Neural progenitor cell (in vitro differentiated cells): ENCODE data around the gene RPS6KA3. TPM values are rescaled to one million over a fixed set of nuclear protein-coding genes. Genes with fewer than 3 reads are reported as not detected.

Source experiments
- DNase-seq: peaks from one replicate; pipeline ENCODE4 v3.0.0-alpha.2; 2016; ENCODE audit warnings: low spot score
- H2AFZ ChIP-seq: fragments of 200-600 bp; sonication (generic); replicated peaks from 2 replicates; pipeline ENCODE4 v1.6.1; 2016; ENCODE audit warnings: antibody characterized with exemption
- H3F3A ChIP-seq: fragments of 200-600 bp; sonication (generic); 2 replicates; pipeline ENCODE4 v1.6.1; 2016; ENCODE audit warnings: antibody characterized with exemption, low read depth
- H3K27ac ChIP-seq: fragments of 200-600 bp; sonication (generic); 2 replicates; pipeline ENCODE4 v1.5.1; 2016; ENCODE audit warnings: mild to moderate bottlenecking
- H3K27me3 ChIP-seq: fragments of 200-600 bp; sonication (generic); 2 replicates; pipeline ENCODE4 v1.6.1; 2016; ENCODE audit warnings: mild to moderate bottlenecking, moderate library complexity
- H3K36me3 ChIP-seq: fragments of 200-600 bp; sonication (generic); 2 replicates; pipeline ENCODE4 v1.5.1; 2016
- H3K4me1 ChIP-seq: fragments of 200-600 bp; sonication (generic); 2 replicates; pipeline ENCODE4 v1.6.1; 2016; ENCODE audit warnings: mixed run types
- H3K4me2 ChIP-seq: fragments of 200-600 bp; sonication (generic); 2 replicates; pipeline ENCODE4 v1.6.1; 2016
- H3K4me3 ChIP-seq: fragments of 200-600 bp; sonication (generic); 2 replicates; pipeline ENCODE4 v1.5.1; 2016
- H3K79me2 ChIP-seq: fragments of 200-600 bp; sonication (generic); 2 replicates; pipeline ENCODE4 v1.6.1; 2016; ENCODE audit warnings: low read depth
- H3K9ac ChIP-seq: fragments of 200-600 bp; sonication (generic); 2 replicates; pipeline ENCODE4 v1.6.1; 2016
- H3K9me3 ChIP-seq: fragments of 200-600 bp; sonication (generic); 2 replicates; pipeline ENCODE4 v1.5.1; 2016; ENCODE audit warnings: low read depth
- H4K20me1 ChIP-seq: fragments of 200-600 bp; sonication (generic); 2 replicates; pipeline ENCODE4 v1.6.1; 2016; ENCODE audit warnings: low read depth
- H3K27ac Mint-ChIP-seq: 3 replicates; pipeline ENCODE4 v1.8.0; 2021; ENCODE audit warnings: mixed read lengths
- H3K27me3 Mint-ChIP-seq: 2 replicates; pipeline ENCODE4 v1.8.0; 2022; ENCODE audit warnings: low read depth, mild to moderate bottlenecking, inconsistent platforms, moderate library complexity, mixed read lengths; ENCODE audit not compliant: insufficient read depth
- H3K36me3 Mint-ChIP-seq: 3 replicates; pipeline ENCODE4 v1.8.0; 2021; ENCODE audit warnings: mixed read lengths
- H3K4me1 Mint-ChIP-seq: 3 replicates; pipeline ENCODE4 v1.8.0; 2021; ENCODE audit warnings: mixed read lengths
- H3K4me3 Mint-ChIP-seq: 3 replicates; pipeline ENCODE4 v1.8.0; 2021; ENCODE audit warnings: mild to moderate bottlenecking, moderate library complexity, mixed read lengths
- H3K9me3 Mint-ChIP-seq: 3 replicates; pipeline ENCODE4 v1.8.0; 2020; ENCODE audit warnings: mixed read lengths
- EZH2 ChIP-seq: fragments of 200-600 bp; sonication (generic); IDR thresholded peaks from 2 replicates; pipeline ENCODE4 v1.6.1; 2017; ENCODE audit warnings: antibody characterized with exemption, mild to moderate bottlenecking, moderate library complexity
- EZH2phosphoT487 ChIP-seq: fragments of 200-600 bp; sonication (generic); IDR thresholded peaks from 2 replicates; pipeline ENCODE4 v1.6.1; 2017; ENCODE audit warnings: antibody characterized with exemption
- total RNA-seq: library from RNA; depleted of rRNA; stranded (reverse); fragments of >200 nt; gene quantifications from 2 replicates; pipeline ENCODE4 v1.2.3, GENCODE V29; 2015; ENCODE audit warnings: low replicate concordance
- TF ChIP-seq, protein P1 (sequence below): fragments of 200-600 bp; sonication (generic); IDR thresholded peaks from 2 replicates; pipeline ENCODE4 v1.5.1; 2017; ENCODE audit warnings: antibody characterized with exemption, mild to moderate bottlenecking

Gene RPS6KA3
- total RNA-seq, 1 donor from 2014 or later, result 32.2 TPM

DNA sequence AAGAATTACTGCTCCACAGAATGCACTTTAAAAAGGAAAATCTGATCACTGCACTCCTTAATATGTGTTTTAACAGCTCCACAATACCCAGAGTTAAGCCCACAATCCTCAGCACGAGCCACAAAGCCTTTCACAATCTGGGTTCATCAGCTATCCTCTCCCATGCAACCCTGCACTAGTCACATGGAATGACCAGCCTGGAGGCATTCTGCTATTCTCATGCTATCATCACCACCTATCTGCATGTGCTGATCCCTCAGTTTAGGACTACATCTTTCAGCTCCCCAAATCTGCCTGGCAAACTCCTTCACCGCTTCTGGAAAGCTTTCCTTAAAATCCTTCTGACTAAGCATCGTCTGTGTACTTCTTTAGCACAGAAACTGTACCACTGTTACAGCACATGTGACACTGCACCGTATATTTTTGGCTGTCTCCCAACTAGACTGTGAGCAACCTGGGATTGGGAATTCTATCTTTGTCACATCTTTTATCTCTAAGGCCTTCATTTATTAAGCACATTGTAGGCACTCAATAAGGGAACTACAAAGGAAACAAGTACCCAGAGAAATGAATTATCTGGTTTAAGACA is 106.8 kb downstream of the RPS6KA3 start:
- Histone ChIP-seq H2AFZ (no peak overlapping the region), H3F3A (no peaks in the 10 kb centered on the region), H3K9ac (no peak overlapping the region), H3K27ac (no peak overlapping the region), H3K36me3 (peaks cover 5% of the 10 kb centered on the region), H3K4me2 (no peak overlapping the region), H3K4me3 (no peak overlapping the region), H4K20me1 (no peaks in the 10 kb centered on the region), H3K27me3 (no peaks in the 10 kb centered on the region), H3K4me1 (no peaks in the 10 kb centered on the region), H3K9me3 (no peaks in the 10 kb centered on the region), H3K79me2 (no peaks in the 10 kb centered on the region)
- Mint-ChIP-seq H3K27ac (no peak overlapping the region), H3K36me3 (peaks cover 5% of the 10 kb centered on the region), H3K9me3 (no peaks in the 10 kb centered on the region), H3K4me3 (no peak overlapping the region), H3K27me3 (no peaks in the 10 kb centered on the region), H3K4me1 (no peaks in the 10 kb centered on the region)
- DNase-seq, result no peak
- TF ChIP-seq, protein P1, sequence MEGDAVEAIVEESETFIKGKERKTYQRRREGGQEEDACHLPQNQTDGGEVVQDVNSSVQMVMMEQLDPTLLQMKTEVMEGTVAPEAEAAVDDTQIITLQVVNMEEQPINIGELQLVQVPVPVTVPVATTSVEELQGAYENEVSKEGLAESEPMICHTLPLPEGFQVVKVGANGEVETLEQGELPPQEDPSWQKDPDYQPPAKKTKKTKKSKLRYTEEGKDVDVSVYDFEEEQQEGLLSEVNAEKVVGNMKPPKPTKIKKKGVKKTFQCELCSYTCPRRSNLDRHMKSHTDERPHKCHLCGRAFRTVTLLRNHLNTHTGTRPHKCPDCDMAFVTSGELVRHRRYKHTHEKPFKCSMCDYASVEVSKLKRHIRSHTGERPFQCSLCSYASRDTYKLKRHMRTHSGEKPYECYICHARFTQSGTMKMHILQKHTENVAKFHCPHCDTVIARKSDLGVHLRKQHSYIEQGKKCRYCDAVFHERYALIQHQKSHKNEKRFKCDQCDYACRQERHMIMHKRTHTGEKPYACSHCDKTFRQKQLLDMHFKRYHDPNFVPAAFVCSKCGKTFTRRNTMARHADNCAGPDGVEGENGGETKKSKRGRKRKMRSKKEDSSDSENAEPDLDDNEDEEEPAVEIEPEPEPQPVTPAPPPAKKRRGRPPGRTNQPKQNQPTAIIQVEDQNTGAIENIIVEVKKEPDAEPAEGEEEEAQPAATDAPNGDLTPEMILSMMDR, result no peak
- TF ChIP-seq EZH2, result no peak
- no peak for TF ChIP-seq EZH2phosphoT487

GRCh38 chrX:20151689-20152088 is 115.0 kb downstream of the RPS6KA3 start:
- Mint-ChIP-seq H3K27ac (no peak overlapping the region), H3K9me3 (no peaks in the 10 kb centered on the region), H3K36me3 (peaks cover 3% of the 10 kb centered on the region)

GRCh38 chrX:20149326-20149725 is 117.4 kb downstream of the RPS6KA3 start:
- H3K4me3 ChIP-seq, result no peak overlapping the region
- H3K9me3 ChIP-seq, result peaks cover 3% of the 10 kb centered on the region
- no peaks in the 10 kb centered on the region for H3K79me2 ChIP-seq
- no peaks in the 10 kb centered on the region for H3K4me1 Mint-ChIP-seq
- TF ChIP-seq EZH2 (no peak), EZH2phosphoT487 (no peak)
- TF ChIP-seq, protein P1, result no peak
- H2AFZ ChIP-seq, result no peak overlapping the region
- H3K9ac ChIP-seq, result no peak overlapping the region
- no peak overlapping the region for H3K4me3 Mint-ChIP-seq
- H3K27ac ChIP-seq, result no peak overlapping the region
- peaks cover under 1% of the 10 kb centered on the region for H3K36me3 Mint-ChIP-seq
- no peak overlapping the region for H3K27ac Mint-ChIP-seq
- no peaks in the 10 kb centered on the region for H3K36me3 ChIP-seq
- H3K4me1 ChIP-seq, result no peaks in the 10 kb centered on the region
- no peaks in the 10 kb centered on the region for H3K9me3 Mint-ChIP-seq
- no peaks in the 10 kb centered on the region for H3F3A ChIP-seq
- no peaks in the 10 kb centered on the region for H4K20me1 ChIP-seq
- no peaks in the 10 kb centered on the region for H3K27me3 ChIP-seq
- no peaks in the 10 kb centered on the region for H3K27me3 Mint-ChIP-seq
- DNase-seq, result no peak
- H3K4me2 ChIP-seq, result no peak overlapping the region

More at GRCh38 chrX:20151689-20152088, 115.0 kb downstream of the RPS6KA3 start:
- no peaks in the 10 kb centered on the region for H3K4me1 ChIP-seq
- H3K4me3 Mint-ChIP-seq, result no peak overlapping the region
- no peaks in the 10 kb centered on the region for H4K20me1 ChIP-seq
- peaks cover 3% of the 10 kb centered on the region for H3K9me3 ChIP-seq
- H3K4me2 ChIP-seq, result no peak overlapping the region
- peaks cover 5% of the 10 kb centered on the region for H3K36me3 ChIP-seq
- H3K4me3 ChIP-seq, result no peak overlapping the region
- no peak overlapping the region for H3K9ac ChIP-seq
- H2AFZ ChIP-seq, result no peak overlapping the region
- H3K4me1 Mint-ChIP-seq, result no peaks in the 10 kb centered on the region
- no peak overlapping the region for H3K27ac ChIP-seq
- no peaks in the 10 kb centered on the region for H3F3A ChIP-seq
- H3K79me2 ChIP-seq, result no peaks in the 10 kb centered on the region
- no peaks in the 10 kb centered on the region for H3K27me3 Mint-ChIP-seq
- TF ChIP-seq EZH2phosphoT487 (no peak), EZH2 (no peak)
- TF ChIP-seq, protein P1, result no peak
- no peak for DNase-seq
- no peaks in the 10 kb centered on the region for H3K27me3 ChIP-seq
